LHCN-M2 (cell line): ENCODE results near the gene FEM1C. TPM values are rescaled to one million over a fixed set of nuclear protein-coding genes. Genes with fewer than 3 reads are reported as not detected.
"Not testable (repeated sequence)": the region's sequence is repeated elsewhere in the genome, so short reads cannot be mapped to it uniquely, and the experiment has no call there.

Experiments used
- DNase-seq: peaks from one replicate; pipeline ENCODE4 v3.0.0-alpha.2; 2012; ENCODE audit warnings: low read depth
- total RNA-seq: library from RNA; depleted of rRNA; stranded (reverse); fragments of >200 nt; gene quantifications from 2 replicates; pipeline ENCODE4 v1.2.3, GENCODE V29; 2014; rRNA removed

Gene FEM1C
- total RNA-seq, 1 experiment from 2014 or later: 22.1 TPM

- not testable (repeated sequence) for DNase-seq
Observed at GRCh38 chr5:115479166-115479873, 65.3 kb downstream of the FEM1C start.

GRCh38 chr5:115478281-115478680 lies 66.3 kb downstream of the FEM1C start:
- DNase-seq: no peak

DNA sequence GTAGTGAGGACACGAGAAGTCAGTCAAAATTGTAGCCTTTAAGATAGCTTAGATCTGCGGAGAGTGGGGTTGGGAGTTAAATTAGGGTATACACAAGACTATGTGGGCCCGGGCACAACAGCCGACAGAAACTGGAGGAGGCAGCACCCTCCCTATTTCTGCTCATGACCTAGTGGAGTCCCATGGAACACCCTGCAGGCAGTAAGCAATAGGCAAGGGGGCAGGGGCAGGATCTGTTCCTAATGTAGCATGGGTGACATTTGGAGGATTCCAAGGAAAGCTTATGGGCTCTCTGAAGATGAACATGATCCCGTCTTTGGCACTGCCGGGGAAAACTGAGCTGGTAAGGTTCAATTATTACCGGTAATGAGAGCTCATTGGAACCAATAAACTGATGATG lies 67.0 kb downstream of the FEM1C start:
- DNase-seq: no peak

DNA sequence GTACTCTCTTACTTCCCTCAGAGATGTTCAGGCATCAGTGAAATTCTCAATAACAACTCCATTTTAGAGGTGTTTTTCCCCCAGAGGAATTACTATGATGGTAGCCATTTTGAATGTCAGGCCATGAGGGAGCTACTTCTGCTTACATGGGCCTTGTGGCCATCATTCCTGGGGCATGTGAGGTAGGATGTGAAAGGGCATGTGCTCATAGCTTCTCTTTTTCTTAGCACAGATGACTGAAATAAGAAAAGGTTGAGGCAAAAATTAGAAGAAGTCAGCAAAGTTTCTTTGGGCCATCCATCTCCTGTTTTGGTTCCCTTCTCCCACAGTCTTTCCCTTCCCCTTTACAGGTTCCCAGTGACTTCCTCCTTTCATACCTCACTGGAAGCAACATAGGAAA lies 68.8 kb downstream of the FEM1C start:
- no peak for DNase-seq

GRCh38 chr5:115472271-115473025 lies 72.1 kb downstream of the FEM1C start:
- no peak for DNase-seq

- DNase-seq: no peak
Observed at GRCh38 chr5:115471345-115472063, 73.1 kb downstream of the FEM1C start.

- no peak for DNase-seq
Observed at GRCh38 chr5:115470921-115471320, 73.7 kb downstream of the FEM1C start.

Other genes with a start within 250 kb of the FEM1C start
- gene CCDC112, start 248.1 kb downstream of the FEM1C start, total RNA-seq: 10.2 and 12.4 TPM in 2 replicates
- 7.5 and 9.1 TPM in 2 replicates for gene TICAM2, start 57.7 kb upstream of the FEM1C start, total RNA-seq
- 111 and 115 TPM in 2 replicates for gene TMED7, start 81.3 kb upstream of the FEM1C start, total RNA-seq